ENCODE measurements around the gene POLD1.

POLD1 gene

DNA sequence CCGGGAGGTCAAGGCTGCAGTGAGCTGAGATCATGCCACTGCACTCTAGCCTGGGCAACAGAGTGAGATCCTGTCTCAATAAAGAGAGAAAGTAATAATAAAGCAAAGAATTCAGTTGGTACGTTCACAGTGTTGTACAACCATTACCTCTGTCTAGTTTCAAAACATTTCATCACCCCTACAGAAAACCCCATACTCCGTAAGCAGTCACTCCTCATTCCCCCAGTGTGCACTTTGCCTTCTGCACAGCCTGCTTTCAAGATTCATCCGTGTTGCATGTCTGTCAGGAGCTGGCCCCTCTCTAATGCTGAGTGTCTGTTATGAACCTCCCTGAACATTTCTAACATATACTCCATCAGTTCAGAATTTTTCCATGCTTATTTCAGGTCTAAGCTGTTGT, 9.4 kb downstream of the POLD1 start:
- TF ChIP-seq, protein P1, sequence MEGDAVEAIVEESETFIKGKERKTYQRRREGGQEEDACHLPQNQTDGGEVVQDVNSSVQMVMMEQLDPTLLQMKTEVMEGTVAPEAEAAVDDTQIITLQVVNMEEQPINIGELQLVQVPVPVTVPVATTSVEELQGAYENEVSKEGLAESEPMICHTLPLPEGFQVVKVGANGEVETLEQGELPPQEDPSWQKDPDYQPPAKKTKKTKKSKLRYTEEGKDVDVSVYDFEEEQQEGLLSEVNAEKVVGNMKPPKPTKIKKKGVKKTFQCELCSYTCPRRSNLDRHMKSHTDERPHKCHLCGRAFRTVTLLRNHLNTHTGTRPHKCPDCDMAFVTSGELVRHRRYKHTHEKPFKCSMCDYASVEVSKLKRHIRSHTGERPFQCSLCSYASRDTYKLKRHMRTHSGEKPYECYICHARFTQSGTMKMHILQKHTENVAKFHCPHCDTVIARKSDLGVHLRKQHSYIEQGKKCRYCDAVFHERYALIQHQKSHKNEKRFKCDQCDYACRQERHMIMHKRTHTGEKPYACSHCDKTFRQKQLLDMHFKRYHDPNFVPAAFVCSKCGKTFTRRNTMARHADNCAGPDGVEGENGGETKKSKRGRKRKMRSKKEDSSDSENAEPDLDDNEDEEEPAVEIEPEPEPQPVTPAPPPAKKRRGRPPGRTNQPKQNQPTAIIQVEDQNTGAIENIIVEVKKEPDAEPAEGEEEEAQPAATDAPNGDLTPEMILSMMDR (IDR thresholded peaks at IDR 0.05; ENCODE audit: insufficient read depth, low read length, poor library complexity, severe bottlenecking) = no peak
- Histone ChIP-seq H3K4me3 (replicated peaks; ENCODE audit: low read depth, low read length) (no peak overlapping the region), H3K36me3 (ENCODE audit: control insufficient read depth, insufficient read depth, low read length) (0 out of 2 replicates have a peak, but pooled peaks cover 2% of the 10 kb centered on the region), H3K27me3 (replicated peaks; ENCODE audit: control insufficient read depth, insufficient read depth, low read length) (no peaks in the 10 kb centered on the region)
- no peak for DNase-seq (ENCODE audit: extremely low read depth, insufficient read length)

DNA sequence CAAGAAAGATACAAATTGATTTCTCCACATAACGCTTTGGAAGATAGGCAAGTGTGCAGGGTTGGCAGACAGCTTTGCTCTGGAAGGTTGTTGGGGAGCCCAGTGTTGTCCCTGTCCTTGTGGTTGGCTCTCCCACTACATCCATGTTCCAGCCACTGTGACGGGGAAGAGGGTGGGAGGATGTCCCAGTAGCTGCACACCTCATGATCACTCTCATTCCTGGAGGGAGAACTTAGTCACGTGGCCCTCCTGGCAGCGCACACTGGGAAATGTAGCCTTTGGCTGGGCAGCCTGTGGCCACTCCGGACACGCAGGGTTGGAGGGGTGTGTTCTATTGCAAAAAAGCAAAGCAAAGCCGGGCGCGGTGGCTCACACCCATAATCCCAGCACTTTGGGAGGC, 9.9 kb downstream of the POLD1 start:
- TF ChIP-seq, protein P1 (IDR thresholded peaks at IDR 0.05; ENCODE audit: insufficient read depth, low read length, poor library complexity, severe bottlenecking) = no peak
- peaks cover 5% of the 10 kb centered on the region; the same call in 1 of the 2 replicates for H3K36me3 ChIP-seq (ENCODE audit: control insufficient read depth, insufficient read depth, low read length)

DNA sequence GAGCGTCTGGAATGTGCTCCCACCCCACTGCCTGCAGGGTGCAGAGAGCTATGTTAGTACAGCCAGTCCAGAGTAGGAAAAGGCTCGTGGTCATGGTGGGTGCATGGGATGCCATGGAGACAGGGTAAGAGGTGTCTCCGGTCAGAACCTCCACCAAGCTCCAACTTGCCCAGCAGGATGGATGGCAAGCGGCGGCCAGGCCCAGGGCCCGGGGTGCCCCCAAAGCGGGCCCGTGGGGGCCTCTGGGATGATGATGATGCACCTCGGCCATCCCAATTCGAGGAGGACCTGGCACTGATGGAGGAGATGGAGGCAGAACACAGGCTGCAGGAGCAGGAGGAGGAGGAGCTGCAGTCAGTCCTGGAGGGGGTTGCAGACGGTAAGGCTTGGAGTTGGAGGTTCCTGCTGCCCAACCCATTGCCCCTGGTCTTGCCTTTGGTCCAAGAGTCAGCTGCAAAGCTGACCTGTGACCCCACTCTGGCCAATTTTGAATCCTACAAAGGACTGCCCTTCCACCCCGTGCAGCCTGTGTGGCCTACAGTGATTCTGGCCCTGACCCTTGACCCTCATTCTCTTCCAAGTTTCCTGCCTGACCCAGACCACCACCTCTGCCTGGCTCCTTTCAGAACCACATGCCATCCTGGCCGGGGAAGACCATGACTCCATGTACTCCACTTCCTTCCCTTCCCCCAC, 14.7 kb downstream of the POLD1 start:
- H3K4me3 ChIP-seq (replicated peaks; ENCODE audit: low read depth, low read length) = no peak overlapping the region
- H3K27me3 ChIP-seq (replicated peaks; ENCODE audit: control insufficient read depth, insufficient read depth, low read length) = no peaks in the 10 kb centered on the region
- no peak for DNase-seq (ENCODE audit: extremely low read depth, insufficient read length)
- H3K36me3 ChIP-seq (ENCODE audit: control insufficient read depth, insufficient read depth, low read length) = peaks cover 23% of the 10 kb centered on the region
- TF ChIP-seq, protein P1 (IDR thresholded peaks at IDR 0.05; ENCODE audit: insufficient read depth, low read length, poor library complexity, severe bottlenecking) = no peak

More for the DNA sequence above, 9.9 kb downstream of the POLD1 start:
- no peak overlapping the region for H3K4me3 ChIP-seq (replicated peaks; ENCODE audit: low read depth, low read length)
- no peak for DNase-seq (ENCODE audit: extremely low read depth, insufficient read length)
- no peaks in the 10 kb centered on the region for H3K27me3 ChIP-seq (replicated peaks; ENCODE audit: control insufficient read depth, insufficient read depth, low read length)

DNA sequence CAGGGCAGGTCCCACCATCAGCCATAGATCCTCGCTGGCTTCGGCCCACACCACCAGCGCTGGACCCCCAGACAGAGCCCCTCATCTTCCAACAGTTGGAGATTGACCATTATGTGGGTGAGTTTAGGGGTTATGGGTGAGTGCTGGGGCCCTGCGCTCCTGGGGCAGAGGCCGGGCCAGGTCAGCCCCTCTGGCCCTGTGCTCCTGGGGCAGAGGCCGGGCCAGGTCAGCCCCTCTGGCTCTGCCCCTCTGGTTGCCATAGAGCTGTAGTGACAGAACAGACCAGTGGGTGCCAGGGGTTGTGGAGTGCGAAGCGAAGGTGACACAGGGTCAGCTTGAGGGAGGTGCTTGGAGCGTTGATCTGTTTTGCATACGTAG, 15.2 kb downstream of the POLD1 start:
- peaks cover 22% of the 10 kb centered on the region for H3K36me3 ChIP-seq (ENCODE audit: control insufficient read depth, insufficient read depth, low read length)
- no peak overlapping the region for H3K4me3 ChIP-seq (replicated peaks; ENCODE audit: low read depth, low read length)
- no peaks in the 10 kb centered on the region for H3K27me3 ChIP-seq (replicated peaks; ENCODE audit: control insufficient read depth, insufficient read depth, low read length)
- TF ChIP-seq, protein P1 (IDR thresholded peaks at IDR 0.05; ENCODE audit: insufficient read depth, low read length, poor library complexity, severe bottlenecking) = no peak
- DNase-seq (ENCODE audit: extremely low read depth, insufficient read length) = no peak

DNA sequence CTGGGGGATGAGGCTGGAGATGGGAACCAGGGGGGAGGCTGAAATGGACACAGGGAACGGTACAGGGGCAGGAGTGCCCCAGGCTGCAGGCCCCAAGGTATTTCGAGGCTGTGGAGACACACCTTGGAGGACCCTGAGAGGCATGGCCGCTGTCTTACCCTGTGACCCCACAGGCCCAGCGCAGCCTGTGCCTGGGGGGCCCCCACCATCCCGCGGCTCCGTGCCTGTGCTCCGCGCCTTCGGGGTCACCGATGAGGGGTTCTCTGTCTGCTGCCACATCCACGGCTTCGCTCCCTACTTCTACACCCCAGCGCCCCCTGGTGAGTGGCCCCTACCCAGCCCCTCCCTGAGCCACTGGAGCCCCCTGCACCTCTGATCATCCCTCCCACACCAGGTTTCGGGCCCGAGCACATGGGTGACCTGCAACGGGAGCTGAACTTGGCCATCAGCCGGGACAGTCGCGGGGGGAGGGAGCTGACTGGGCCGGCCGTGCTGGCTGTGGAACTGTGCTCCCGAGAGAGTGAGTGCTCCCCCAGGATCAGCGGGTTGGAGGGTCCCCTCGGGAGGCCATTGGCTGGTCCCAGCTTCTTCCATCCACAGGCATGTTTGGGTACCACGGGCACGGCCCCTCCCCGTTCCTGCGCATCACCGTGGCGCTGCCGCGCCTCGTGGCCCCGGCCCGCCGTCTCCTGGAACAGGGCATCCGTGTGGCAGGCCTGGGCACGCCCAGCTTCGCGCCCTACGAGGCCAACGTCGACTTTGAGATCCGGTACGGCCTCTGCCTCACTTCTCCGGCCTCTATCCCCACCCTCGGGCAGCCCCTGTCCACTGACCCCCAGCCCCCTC, 17.7 kb downstream of the POLD1 start:
- peaks cover 25% of the 10 kb centered on the region for H3K36me3 ChIP-seq (ENCODE audit: control insufficient read depth, insufficient read depth, low read length)
- no peak for DNase-seq (ENCODE audit: extremely low read depth, insufficient read length)

More for the DNA sequence above, 17.7 kb downstream of the POLD1 start:
- Histone ChIP-seq H3K27me3 (replicated peaks; ENCODE audit: control insufficient read depth, insufficient read depth, low read length) (no peaks in the 10 kb centered on the region), H3K4me3 (replicated peaks; ENCODE audit: low read depth, low read length) (no peak overlapping the region)
- TF ChIP-seq, protein P1 (IDR thresholded peaks at IDR 0.05; ENCODE audit: insufficient read depth, low read length, poor library complexity, severe bottlenecking) = peak; percentile 35

Data from GM06990 (cell line).